ENCODE data around the gene FLCN. TPM values are rescaled to one million over a fixed set of nuclear protein-coding genes. Genes with fewer than 3 reads are reported as not detected.

FLCN gene
- total RNA-seq, 4 donors from 2014 or later = 33.4 to 54.8 (median 39.1) TPM

DNA sequence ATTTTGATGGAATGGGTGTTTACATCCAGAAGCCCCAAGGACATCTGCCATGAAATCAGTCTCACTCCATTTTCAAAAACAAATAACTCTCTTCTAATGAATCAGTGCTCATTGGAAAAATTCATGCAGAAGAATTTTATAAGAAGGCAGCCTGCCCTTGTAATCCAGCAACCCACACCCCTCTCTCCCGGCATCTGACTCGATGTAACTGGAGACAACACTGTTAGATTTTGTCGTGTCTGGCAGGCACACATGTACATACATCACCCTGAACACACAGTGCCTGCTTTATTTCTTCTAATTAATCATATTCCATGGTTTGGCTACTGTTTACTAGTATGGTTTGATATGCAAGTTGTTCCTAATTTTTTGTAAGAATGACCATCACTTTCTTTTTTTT, 19.0 kb downstream of the FLCN start:
- no peak overlapping the region for H3K4me3 ChIP-seq (ENCODE audit: low read depth, poor library complexity, severe bottlenecking)
- DNase-seq (ENCODE audit: low spot score in 2 of 2) = no peak
- TF ChIP-seq, protein P1, sequence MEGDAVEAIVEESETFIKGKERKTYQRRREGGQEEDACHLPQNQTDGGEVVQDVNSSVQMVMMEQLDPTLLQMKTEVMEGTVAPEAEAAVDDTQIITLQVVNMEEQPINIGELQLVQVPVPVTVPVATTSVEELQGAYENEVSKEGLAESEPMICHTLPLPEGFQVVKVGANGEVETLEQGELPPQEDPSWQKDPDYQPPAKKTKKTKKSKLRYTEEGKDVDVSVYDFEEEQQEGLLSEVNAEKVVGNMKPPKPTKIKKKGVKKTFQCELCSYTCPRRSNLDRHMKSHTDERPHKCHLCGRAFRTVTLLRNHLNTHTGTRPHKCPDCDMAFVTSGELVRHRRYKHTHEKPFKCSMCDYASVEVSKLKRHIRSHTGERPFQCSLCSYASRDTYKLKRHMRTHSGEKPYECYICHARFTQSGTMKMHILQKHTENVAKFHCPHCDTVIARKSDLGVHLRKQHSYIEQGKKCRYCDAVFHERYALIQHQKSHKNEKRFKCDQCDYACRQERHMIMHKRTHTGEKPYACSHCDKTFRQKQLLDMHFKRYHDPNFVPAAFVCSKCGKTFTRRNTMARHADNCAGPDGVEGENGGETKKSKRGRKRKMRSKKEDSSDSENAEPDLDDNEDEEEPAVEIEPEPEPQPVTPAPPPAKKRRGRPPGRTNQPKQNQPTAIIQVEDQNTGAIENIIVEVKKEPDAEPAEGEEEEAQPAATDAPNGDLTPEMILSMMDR (IDR thresholded peaks at IDR 0.05) = no peak
- TF ChIP-seq POLR2A (IDR thresholded peaks at IDR 0.05) = no peak
- WGBS, 2 donors = 86 to 93% methylated on average over 3 of the region's 3 CpGs
- intact Hi-C loops (cut with DNase I; ENCODE audit: low total_unique reads) = no loop called here

- intact Hi-C loops (cut with DNase I; ENCODE audit: low total_unique reads) = no loop called here
- TF ChIP-seq, protein P1 (IDR thresholded peaks at IDR 0.05) = no peak
- TF ChIP-seq POLR2A (IDR thresholded peaks at IDR 0.05) = no peak
- H3K4me3 ChIP-seq (ENCODE audit: low read depth, poor library complexity, severe bottlenecking) = no peak overlapping the region
- DNase-seq (ENCODE audit: low spot score in 2 of 2) = no peak
- WGBS, 2 donors = 90 to 92% methylated on average over 16 of the region's 16 CpGs
Observed at GRCh38 chr17:17216776-17217175, 20.2 kb downstream of the FLCN start.

- H3K4me3 ChIP-seq (ENCODE audit: low read depth, poor library complexity, severe bottlenecking) = no peak overlapping the region
- TF ChIP-seq, protein P1 (IDR thresholded peaks at IDR 0.05) = no peak
- TF ChIP-seq POLR2A (IDR thresholded peaks at IDR 0.05) = no peak
- intact Hi-C loops (cut with DNase I; ENCODE audit: low total_unique reads) = no loop called here
- DNase-seq (ENCODE audit: low spot score in 2 of 2) = no peak
- WGBS, 2 donors = 93 to 94% methylated on average over 16 of the region's 17 CpGs
Observed at GRCh38 chr17:17216236-17216635, 20.7 kb downstream of the FLCN start.

GRCh38 chr17:17215575-17215974, 21.4 kb downstream of the FLCN start:
- DNase-seq (ENCODE audit: low spot score in 2 of 2) = no peak
- WGBS, 2 donors = 89 to 90% methylated on average over 8 of the region's 8 CpGs
- H3K4me3 ChIP-seq (ENCODE audit: low read depth, poor library complexity, severe bottlenecking) = no peak overlapping the region
- TF ChIP-seq, protein P1 (IDR thresholded peaks at IDR 0.05) = no peak
- TF ChIP-seq POLR2A (IDR thresholded peaks at IDR 0.05) = no peak
- intact Hi-C loops (cut with DNase I; ENCODE audit: low total_unique reads) = no loop called here

- intact Hi-C loops (cut with DNase I; ENCODE audit: low total_unique reads) = no loop called here
- DNase-seq (ENCODE audit: low spot score in 2 of 2) = no peak
Observed at GRCh38 chr17:17214646-17215436, 22.1 kb downstream of the FLCN start.

More at GRCh38 chr17:17214646-17215436, 22.1 kb downstream of the FLCN start:
- WGBS, 2 donors = 80 to 86% methylated on average over 27 of the region's 27 CpGs
- TF ChIP-seq POLR2A (IDR thresholded peaks at IDR 0.05) = no peak
- TF ChIP-seq, protein P1 (IDR thresholded peaks at IDR 0.05) = no peak
- H3K4me3 ChIP-seq (ENCODE audit: low read depth, poor library complexity, severe bottlenecking) = no peak overlapping the region

Measured in lower leg skin (tissue), 4 donors.